Left ventricle myocardium inferior (tissue), 1 donor: ENCODE data around the gene KCNJ15. TPM values are rescaled to one million over a fixed set of nuclear protein-coding genes. Genes with fewer than 3 reads are reported as not detected.

Source experiments
- DNase-seq: peaks from one replicate; pipeline ENCODE4 v3.0.0-alpha.2; 2020
- H3K27ac ChIP-seq: fragments of 200-600 bp; replicated peaks from 2 replicates; pipeline ENCODE4 v1.8.0; 2021
- H3K27me3 ChIP-seq: fragments of 200-600 bp; 2 replicates; pipeline ENCODE4 v1.8.0; 2021; ENCODE audit warnings: low read depth
- H3K36me3 ChIP-seq: fragments of 200-600 bp; 2 replicates; pipeline ENCODE4 v1.8.0; 2021
- H3K4me1 ChIP-seq: fragments of 200-600 bp; 2 replicates; pipeline ENCODE4 v1.8.0; 2021
- H3K4me3 ChIP-seq: fragments of 200-600 bp; 2 replicates; pipeline ENCODE4 v1.8.0; 2021; ENCODE audit warnings: mild to moderate bottlenecking, moderate library complexity
- H3K9me3 ChIP-seq: fragments of 200-600 bp; replicated peaks from 2 replicates; pipeline ENCODE4 v1.8.0; 2021
- intact Hi-C: fragments of 100-400 bp; cut with micrococcal nuclease; formaldehyde crosslinking; loops from one replicate; pipeline ENCODE4 v1.11.0; 2022
- total RNA-seq: library from RNA; stranded (reverse); fragmentation: NEBNext Ultra II Directional; extraction: Animal tissue kit (Norgen Biotek cat#: 25700); gene quantifications from one replicate; pipeline ENCODE4 v1.2.1, GENCODE V29; 2021
- TF ChIP-seq, protein P1 (sequence below): fragments of 200-600 bp; IDR thresholded peaks from 2 replicates; pipeline ENCODE4 v1.8.0; 2021; ENCODE audit warnings: antibody characterized with exemption, mild to moderate bottlenecking, borderline replicate concordance
- donor health status: DM: no; HTN: yes; CAD: no; lungs with severe emphysema.

Gene KCNJ15
- total RNA-seq, 1 donor from 2014 or later = 0.30 TPM

DNA sequence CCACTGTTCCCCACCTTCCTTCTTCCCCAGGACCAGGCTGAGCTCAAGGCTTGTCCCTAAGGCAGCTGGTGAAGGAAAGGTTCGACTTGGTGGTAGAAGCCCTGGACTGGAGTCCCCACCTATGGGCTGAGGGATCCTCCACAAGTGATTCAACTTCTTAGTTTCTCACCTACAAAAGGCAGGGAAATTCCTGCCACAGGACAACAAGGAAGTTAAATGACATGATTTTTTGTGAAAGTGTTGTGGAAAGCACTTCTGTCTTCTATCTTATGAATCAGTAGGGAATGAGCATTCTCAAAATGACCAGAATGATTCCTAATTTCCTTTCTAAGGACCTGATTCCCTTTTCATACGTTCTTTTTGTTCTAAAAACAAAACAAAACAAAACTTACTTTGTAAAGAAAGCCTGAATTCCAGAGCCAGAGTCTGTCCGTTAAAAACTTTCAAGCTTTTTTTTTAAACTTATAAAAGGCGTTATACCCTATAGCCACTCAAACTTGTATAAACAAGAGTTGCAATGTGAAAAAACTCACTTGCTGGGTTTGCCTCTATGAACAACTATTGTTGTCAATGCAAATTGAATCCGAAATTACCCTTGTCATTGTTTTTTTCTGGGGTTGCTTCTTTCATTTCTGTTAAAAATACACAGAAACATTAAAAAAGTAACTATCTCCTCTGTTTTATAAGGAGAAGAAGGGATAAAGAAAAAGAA is 12.2 kb downstream of the KCNJ15 start:
- H3K9me3 ChIP-seq = no peaks in the 10 kb centered on the region
- TF ChIP-seq, protein P1, sequence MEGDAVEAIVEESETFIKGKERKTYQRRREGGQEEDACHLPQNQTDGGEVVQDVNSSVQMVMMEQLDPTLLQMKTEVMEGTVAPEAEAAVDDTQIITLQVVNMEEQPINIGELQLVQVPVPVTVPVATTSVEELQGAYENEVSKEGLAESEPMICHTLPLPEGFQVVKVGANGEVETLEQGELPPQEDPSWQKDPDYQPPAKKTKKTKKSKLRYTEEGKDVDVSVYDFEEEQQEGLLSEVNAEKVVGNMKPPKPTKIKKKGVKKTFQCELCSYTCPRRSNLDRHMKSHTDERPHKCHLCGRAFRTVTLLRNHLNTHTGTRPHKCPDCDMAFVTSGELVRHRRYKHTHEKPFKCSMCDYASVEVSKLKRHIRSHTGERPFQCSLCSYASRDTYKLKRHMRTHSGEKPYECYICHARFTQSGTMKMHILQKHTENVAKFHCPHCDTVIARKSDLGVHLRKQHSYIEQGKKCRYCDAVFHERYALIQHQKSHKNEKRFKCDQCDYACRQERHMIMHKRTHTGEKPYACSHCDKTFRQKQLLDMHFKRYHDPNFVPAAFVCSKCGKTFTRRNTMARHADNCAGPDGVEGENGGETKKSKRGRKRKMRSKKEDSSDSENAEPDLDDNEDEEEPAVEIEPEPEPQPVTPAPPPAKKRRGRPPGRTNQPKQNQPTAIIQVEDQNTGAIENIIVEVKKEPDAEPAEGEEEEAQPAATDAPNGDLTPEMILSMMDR = no peak
- intact Hi-C loops = no loop called here
- no peak overlapping the region for H3K4me3 ChIP-seq
- no peaks in the 10 kb centered on the region for H3K36me3 ChIP-seq
- H3K27ac ChIP-seq = no peak overlapping the region
- H3K4me1 ChIP-seq = no peaks in the 10 kb centered on the region
- DNase-seq = no peak
- no peaks in the 10 kb centered on the region for H3K27me3 ChIP-seq

- no peak for DNase-seq
- TF ChIP-seq, protein P1 = no peak
- Histone ChIP-seq H3K4me3 (no peak overlapping the region), H3K9me3 (no peaks in the 10 kb centered on the region), H3K27ac (no peak overlapping the region), H3K4me1 (no peaks in the 10 kb centered on the region), H3K36me3 (no peaks in the 10 kb centered on the region), H3K27me3 (no peaks in the 10 kb centered on the region)
- intact Hi-C loops = no loop called here
Measured at GRCh38 chr21:38269576-38269936, 12.8 kb downstream of the KCNJ15 start.

- Histone ChIP-seq H3K4me3 (no peak overlapping the region), H3K4me1 (no peaks in the 10 kb centered on the region), H3K36me3 (no peaks in the 10 kb centered on the region), H3K27me3 (no peaks in the 10 kb centered on the region), H3K27ac (no peak overlapping the region), H3K9me3 (no peaks in the 10 kb centered on the region)
- TF ChIP-seq, protein P1 = no peak
- no peak for DNase-seq
- intact Hi-C loops = no loop called here
Measured at GRCh38 chr21:38272215-38272614, 15.4 kb downstream of the KCNJ15 start.

- intact Hi-C loops = no loop called here
- DNase-seq = no peak
- Histone ChIP-seq H3K9me3 (no peaks in the 10 kb centered on the region), H3K27me3 (no peaks in the 10 kb centered on the region), H3K4me3 (no peak overlapping the region), H3K4me1 (no peaks in the 10 kb centered on the region), H3K36me3 (no peaks in the 10 kb centered on the region), H3K27ac (no peak overlapping the region)
- TF ChIP-seq, protein P1 = no peak
Measured at GRCh38 chr21:38273745-38274542, 17.2 kb downstream of the KCNJ15 start.

DNA sequence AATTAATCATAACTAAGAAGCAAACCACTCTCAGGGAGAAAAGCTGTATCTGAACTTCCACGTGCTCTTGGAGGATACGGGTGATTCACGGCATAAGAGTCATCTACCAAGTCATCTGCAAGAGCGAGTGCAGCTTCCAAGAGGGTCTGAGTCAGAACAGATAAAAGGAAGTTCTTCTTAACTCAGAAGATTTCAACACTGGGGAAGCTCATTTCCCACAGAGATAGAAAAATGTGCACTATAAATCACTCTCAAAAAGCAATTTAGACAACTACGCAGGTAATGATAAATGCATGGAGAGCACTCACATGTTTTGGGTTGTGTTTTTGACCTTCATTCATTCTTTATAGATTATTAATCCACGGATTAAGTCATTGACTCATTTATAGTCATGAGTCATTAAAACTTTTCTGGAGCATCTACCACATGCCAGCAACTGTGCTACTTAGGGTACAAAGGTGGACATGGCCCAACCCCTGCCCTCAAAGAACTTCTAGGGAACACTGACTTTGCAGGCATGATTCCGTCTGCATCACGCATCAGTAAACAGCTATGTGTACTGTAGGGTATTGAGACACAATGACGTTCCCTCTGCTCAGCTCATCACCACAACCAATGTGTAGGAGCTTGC is 20.8 kb downstream of the KCNJ15 start:
- TF ChIP-seq, protein P1 = no peak
- H3K27me3 ChIP-seq = no peaks in the 10 kb centered on the region
- H3K4me1 ChIP-seq = no peaks in the 10 kb centered on the region
- H3K4me3 ChIP-seq = no peak overlapping the region
- no peaks in the 10 kb centered on the region for H3K36me3 ChIP-seq
- no peak overlapping the region for H3K27ac ChIP-seq
- intact Hi-C loops = no loop called here
- DNase-seq = no peak
- no peaks in the 10 kb centered on the region for H3K9me3 ChIP-seq
